Stimulated activated CD4-positive, alpha-beta T cell treated with anti-CD3 and anti-CD28 coated beads, Interleukin-15, amount 100 ng/mL, for 1 hour (primary cell): Measurements from ENCODE around the gene GLS.
"Not testable (repeated sequence)": the region's sequence is repeated elsewhere in the genome, so short reads cannot be mapped to it uniquely, and the experiment has no call there.

ENCODE experiments used
- DNase-seq, 2 donors: peaks; one replicate each; pipeline ENCODE4 v3.0.0-alpha.2; 2020; ENCODE audit warnings: low read depth in 1 of 2, low spot score in 1 of 2

The GLS gene

DNA sequence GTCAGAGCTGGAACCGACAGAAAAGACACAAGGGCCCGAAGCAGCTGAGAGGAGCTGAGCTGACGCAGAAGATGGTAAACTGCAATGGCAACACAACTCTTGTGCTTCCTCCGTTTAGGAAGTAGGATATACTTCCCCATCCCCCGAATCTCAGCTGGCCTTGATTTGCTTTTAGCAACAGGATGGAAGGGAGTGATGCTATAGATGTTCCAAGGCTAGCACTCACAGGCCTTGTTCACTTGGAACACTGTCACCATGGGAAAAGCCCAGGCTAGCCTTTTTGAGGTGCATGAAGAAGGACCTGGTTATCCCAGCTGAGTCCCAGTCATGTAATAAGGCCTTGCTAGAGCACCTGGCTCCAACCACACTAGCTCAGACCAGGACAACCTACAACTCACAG is 107.3 kb downstream of the GLS start:
- DNase-seq, result no peak

GRCh38 chr2:190988910-190989309 is 108.3 kb downstream of the GLS start:
- DNase-seq, result no peak

DNA sequence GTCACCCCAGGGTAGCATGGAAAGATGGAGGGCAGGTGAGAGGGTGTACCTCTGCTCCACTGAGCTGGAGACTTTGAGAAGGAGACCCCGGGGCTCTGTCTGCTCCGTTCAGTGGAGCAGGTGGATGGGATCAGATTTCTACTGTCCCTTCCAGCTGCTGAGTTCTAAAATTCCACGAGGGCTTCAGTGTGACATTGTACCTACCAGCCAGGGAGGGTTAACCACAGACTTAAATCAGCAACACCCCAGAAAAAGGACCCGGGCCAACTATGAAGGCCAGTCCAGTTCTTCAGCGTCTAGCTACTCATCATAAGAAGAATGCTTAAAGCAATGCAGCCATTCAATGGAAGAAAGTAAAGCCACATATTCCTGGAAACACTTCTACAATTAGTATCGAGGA is 109.5 kb downstream of the GLS start:
- no peak for DNase-seq

DNA sequence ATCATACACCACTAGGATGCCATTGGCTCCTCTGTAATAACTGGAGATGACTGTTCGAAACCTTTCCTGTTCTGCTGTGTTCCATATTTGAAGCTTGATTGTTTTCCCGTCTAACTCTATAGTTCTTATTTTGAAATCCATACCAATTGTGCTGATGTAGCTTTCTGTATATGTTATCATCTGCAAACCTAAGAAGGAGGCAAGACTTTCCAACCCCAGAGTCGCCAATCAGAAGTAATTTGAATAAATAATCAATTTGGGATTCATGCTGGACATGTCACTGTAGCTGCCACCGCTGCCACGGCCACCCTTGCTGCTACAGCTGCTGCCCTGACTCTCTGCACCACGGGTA is 112.6 kb downstream of the GLS start:
- no peak for DNase-seq

- no peak for DNase-seq
Observed at GRCh38 chr2:190994148-190994547, 113.5 kb downstream of the GLS start.

GRCh38 chr2:190995315-190995714 is 114.7 kb downstream of the GLS start:
- not testable (repeated sequence) for DNase-seq

DNA sequence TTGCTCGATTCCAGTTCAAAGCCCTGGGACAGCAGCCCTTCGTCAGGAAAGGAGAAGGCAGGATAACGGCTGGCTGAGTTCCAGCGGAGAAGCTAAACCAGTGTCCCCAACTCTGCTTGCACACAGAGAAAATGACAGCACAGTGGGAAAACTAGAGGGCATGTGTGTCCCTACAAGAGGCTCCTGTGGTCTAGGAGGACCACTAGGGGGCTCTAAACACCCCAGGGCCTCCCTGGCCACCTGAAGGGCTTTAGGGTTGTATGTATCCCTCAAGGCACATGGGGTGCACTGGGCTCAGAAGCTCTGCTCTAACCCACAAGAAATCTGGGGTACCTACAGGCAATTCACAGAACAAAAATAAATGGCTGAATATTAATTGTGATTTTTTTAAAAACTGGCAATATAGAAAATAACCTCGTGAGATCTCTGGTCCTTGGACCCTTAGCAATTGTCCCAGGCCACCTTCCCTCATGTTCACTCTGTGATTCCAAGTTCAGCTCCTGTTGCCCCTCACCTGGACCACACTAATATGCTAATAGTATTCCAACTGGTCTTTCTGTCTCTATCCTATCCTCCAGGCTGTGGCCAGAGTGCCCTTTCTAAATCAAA is 115.8 kb downstream of the GLS start:
- DNase-seq, result no peak

DNA sequence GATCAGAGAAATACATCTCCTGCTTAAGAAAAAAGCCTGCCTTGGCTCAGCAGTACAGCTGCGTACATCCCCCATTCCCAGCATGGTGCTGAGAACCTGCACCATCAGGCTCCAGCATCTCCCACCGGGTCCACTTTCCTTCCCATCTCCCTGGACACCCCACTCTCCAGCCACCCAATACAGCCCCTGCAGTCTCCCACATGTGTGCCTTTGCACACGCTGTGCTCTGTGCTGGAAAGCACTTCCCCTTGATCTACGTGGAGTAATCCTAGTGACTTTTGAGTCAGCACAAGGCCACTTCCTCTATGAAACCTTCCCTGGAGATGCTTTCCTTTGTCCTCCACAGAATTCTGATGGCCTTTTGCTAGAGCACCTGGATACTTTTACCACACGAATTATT is 116.3 kb downstream of the GLS start:
- DNase-seq, result no peak

- no peak for DNase-seq
Observed at GRCh38 chr2:190997526-190998113, 117.0 kb downstream of the GLS start.

DNA sequence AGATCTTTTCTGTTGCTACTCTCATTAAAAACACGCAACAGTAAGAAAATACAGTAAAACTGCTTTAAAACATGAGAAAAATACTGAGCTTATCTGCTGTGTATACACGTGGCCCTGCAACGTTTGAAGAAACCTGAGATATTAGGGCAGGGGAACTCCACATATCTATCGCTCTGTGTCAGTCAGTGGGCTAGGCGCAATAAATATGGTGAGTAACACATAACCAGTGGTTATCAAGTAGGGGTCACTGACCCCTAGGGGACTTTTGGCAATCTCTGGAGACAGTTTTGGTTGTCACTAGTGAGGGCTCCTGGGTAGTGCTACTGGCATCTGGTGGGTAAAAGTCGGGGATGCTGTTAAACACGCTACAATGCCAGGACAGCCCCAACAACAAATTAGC is 118.4 kb downstream of the GLS start:
- DNase-seq, result no peak

GRCh38 chr2:190999949-191000665 is 119.5 kb downstream of the GLS start:
- DNase-seq, result no peak

- DNase-seq, result no peak
Observed at GRCh38 chr2:191001032-191001431, 120.4 kb downstream of the GLS start.

DNA sequence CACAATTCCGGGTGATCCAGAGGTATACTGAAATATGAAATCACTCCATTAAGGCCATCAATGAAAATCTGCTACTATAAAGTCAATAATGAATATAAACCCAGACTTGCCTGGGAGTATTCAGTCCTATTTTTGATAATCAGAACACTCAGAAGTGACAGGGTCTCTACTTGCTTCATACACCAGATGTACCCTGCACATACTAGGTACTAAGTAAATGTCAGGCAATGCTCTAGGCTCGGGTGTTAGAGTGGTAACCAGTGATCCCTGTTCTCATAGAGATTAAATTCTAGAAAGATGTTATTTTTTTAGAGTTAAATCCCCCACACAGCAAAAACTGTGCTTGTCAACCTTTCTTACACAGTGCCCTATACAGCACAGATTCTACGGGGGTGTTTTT is 121.0 kb downstream of the GLS start:
- DNase-seq, result no peak

DNA sequence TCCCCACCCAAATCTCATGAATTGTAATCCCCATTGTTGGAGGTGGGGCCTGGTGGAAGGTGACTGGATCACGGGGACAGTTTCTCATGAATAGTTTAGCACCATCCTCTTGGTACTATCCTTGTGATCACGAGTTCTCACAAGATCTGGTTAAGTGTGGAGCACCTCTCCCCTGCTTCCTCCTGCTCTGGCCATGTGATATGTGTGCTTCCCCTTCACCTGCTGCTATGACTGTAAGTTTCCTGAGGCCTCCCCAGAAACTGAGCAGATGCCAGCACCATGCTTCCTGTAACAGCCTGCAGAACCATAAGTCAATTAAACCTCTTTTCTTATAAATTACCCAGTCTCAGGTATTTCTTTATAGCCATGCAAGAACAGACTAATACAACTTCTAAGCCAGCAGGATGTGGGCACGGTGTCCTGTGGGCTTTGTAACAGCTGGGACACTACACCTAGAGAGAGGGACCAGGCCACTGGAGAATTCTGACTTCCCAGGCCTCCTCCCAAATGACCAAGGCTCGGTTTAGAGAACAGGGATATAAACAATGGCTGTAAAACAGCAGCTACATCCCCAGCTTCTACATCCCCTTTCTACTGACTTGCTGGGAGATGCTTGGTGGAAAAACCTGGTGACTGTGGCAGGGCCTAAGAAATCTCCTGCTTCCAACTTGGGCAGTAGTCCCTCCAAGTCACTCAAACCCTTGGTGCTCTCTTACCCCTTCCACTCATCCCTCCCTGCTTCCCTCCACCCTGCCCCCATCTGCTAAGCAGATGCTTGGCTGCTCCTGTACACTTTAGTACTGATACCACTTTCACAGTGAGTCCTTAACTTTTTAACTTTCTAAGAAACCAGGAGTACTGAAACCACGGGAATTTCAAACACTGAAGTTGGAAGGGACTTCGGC is 123.0 kb downstream of the GLS start:
- DNase-seq, result no peak

DNA sequence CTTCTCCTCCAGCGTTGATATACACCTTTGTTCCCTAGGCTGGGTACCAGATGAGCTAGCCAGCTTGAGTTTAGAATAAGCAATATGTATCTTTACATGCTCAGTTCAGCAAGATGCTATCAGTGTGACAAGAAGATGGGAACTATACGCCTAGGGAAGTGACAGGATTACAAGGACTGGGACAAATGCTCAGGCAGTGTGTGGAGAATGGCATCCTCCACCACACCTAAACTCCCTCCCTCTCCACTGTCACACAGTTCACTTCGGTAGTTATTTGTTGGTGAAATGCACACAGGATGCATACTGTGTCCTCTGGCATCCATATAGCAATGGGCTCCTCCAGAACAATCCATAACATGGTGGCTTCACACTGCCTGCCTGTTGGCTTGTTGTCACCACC is 125.7 kb downstream of the GLS start:
- DNase-seq, result no peak

GRCh38 chr2:191006997-191007783 is 126.6 kb downstream of the GLS start:
- DNase-seq, result no peak

DNA sequence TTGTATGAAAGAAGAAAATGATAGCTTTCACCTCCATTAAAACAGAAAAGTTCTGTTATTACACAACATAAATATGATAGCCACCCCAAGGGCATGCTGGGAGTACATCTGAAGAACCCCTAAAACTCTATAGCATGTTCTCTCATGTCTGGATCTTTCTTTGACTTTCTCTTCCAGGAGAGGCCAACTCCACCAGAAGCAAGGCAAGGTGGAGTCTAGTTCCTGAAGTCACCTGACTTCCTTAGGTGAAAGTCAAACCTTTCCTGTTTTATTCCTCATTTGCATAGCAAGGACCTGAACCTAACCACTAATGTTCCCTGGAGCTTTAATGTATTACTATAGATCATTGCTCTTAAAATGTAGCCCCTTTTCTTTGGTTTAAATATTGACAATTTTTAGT is 127.7 kb downstream of the GLS start:
- DNase-seq, result no peak

- no peak for DNase-seq
Observed at GRCh38 chr2:191009541-191010374, 129.1 kb downstream of the GLS start.

- no peak for DNase-seq
Observed at GRCh38 chr2:191010887-191011885, 130.6 kb downstream of the GLS start.
